ENCODE data around the gene ZCWPW2. TPM values are rescaled to one million over a fixed set of nuclear protein-coding genes. Genes with fewer than 3 reads are reported as not detected.

The ZCWPW2 gene
- total and polyA plus RNA-seq, 4 donors: 1.5 to 2.1 (median 1.8) TPM

DNA sequence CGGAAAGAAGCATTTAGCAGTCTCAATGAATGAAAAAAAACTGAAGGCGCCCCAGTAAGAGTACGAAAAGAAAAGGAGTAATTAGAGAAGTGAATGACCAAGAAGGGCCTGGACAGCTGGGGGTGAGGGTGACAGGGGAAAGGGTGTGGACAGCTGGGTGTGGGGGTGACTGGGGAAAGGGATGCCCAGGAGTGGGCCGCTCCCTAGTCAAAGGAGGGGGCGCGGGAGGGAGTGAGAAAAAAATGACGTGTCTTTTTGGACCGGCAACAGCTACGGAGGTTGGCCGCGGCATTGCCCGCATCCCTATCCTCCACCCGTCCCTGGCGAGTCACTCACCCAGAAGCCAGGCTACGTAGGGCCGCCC lies 274 bp upstream of the ZCWPW2 start:
- peak overlapping the region; percentile 97 for H3K4me3 ChIP-seq (ENCODE audit: low read depth, low read length)
- H3K9me3 ChIP-seq (ENCODE audit: control insufficient read depth, insufficient read depth, low read length): no peaks in the 10 kb centered on the region
- no peaks in the 10 kb centered on the region for H3K27me3 ChIP-seq (ENCODE audit: control insufficient read depth, insufficient read depth, low read length)
- H3K4me1 ChIP-seq (ENCODE audit: control insufficient read depth, insufficient read depth, low read length): no peaks in the 10 kb centered on the region
- no peaks in the 10 kb centered on the region for H3K36me3 ChIP-seq (ENCODE audit: control insufficient read depth, insufficient read depth, low read length)
- 0% methylated on average over 16 of the region's 16 CpGs for WGBS (ENCODE audit: insufficient coverage)
- DNase-seq (ENCODE audit: low read depth in 4 of 6, low spot score in 6 of 6): no peak
- H3K27ac ChIP-seq (ENCODE audit: low read depth, low read length): peak overlapping the region; percentile 98

DNA sequence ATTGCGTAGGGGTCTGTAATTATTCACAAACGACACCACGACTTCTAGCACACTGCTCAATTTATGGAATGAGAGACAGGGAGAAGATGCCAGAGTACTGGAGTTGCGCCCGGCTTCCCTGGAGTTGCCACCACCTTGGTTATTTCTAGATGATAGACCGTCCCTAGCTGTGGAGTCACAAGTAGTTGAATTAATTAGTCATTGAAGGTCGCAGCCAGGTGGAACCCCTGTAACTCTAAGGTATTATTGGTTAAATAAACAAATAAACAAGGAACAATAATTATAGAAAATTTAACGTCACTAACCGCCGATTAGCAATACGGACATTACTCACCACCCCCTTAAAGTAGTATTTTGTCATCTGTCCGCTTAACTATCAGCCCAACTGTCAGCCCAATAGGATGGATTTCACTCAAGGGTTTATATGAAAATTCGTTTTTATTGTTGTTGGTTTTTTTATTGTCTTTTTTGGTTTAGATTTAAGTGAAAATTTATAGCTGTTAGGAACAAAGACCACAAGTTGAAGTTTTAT lies 1.0 kb downstream of the ZCWPW2 start:
- H3K36me3 ChIP-seq (ENCODE audit: control insufficient read depth, insufficient read depth, low read length): no peaks in the 10 kb centered on the region
- no peaks in the 10 kb centered on the region for H3K9me3 ChIP-seq (ENCODE audit: control insufficient read depth, insufficient read depth, low read length)
- WGBS (ENCODE audit: insufficient coverage): 0% methylated on average over 4 of the region's 13 CpGs
- no peaks in the 10 kb centered on the region for H3K27me3 ChIP-seq (ENCODE audit: control insufficient read depth, insufficient read depth, low read length)
- peak overlapping the region; percentile 97 for H3K4me3 ChIP-seq (ENCODE audit: low read depth, low read length)
- no peak for DNase-seq (ENCODE audit: low read depth in 4 of 6, low spot score in 6 of 6)
- H3K27ac ChIP-seq (ENCODE audit: low read depth, low read length): peak overlapping the region; percentile 98
- no peaks in the 10 kb centered on the region for H3K4me1 ChIP-seq (ENCODE audit: control insufficient read depth, insufficient read depth, low read length)

DNA sequence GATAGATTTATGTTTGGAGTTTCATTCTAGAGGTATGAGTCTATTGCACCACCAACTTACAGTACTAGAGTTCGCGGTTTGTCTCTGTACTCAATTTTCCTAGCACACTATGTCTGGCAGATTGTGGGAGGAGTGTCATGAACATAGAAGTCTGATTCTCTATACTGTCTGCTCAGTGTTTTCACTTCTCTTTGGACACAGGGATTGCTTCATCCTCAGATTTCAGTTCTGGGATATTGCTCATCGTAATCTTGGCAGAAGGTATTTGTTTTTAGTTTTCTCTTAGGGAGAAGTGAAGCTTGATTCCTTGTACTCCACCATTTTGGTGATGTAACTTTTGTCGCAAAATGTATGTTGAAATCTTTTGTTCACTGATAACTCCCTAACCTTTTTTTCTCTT lies 27.9 kb downstream of the ZCWPW2 start:
- no CpG with 5 or more reads among the region's 4 CpGs for WGBS (ENCODE audit: insufficient coverage)
- no peak overlapping the region for H3K4me3 ChIP-seq (ENCODE audit: low read depth, low read length)
- H3K27me3 ChIP-seq (ENCODE audit: control insufficient read depth, insufficient read depth, low read length): no peaks in the 10 kb centered on the region
- no peaks in the 10 kb centered on the region for H3K4me1 ChIP-seq (ENCODE audit: control insufficient read depth, insufficient read depth, low read length)
- H3K36me3 ChIP-seq (ENCODE audit: control insufficient read depth, insufficient read depth, low read length): no peaks in the 10 kb centered on the region
- H3K9me3 ChIP-seq (ENCODE audit: control insufficient read depth, insufficient read depth, low read length): peaks cover 3% of the 10 kb centered on the region
- peak in 1 of 6 donors; percentile 7 for DNase-seq (ENCODE audit: low read depth in 4 of 6, low spot score in 6 of 6)
- no peak overlapping the region for H3K27ac ChIP-seq (ENCODE audit: low read depth, low read length)

DNA sequence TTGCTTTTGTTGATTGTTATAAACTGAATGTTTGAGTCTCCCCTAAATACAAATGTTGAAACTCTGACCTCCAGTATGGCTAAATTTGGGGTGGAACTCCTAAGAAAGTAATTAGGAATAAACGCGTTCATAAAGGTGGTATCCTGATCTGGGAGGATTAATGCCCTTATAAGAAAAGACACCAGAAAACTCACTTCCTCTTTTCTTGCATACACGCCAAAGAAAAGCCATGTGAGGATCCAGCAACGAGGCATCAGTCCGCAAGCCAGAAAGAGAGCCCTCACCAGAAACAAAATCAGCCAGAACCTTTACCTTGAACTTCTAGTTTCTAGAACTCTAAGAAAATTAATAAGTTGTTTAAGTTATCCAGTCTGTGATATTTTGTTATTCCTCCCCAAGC lies 37.5 kb downstream of the ZCWPW2 start:
- no CpG with 5 or more reads among the region's 5 CpGs for WGBS (ENCODE audit: insufficient coverage)
- Histone ChIP-seq H3K4me3 (ENCODE audit: low read depth, low read length) (no peak overlapping the region), H3K27ac (ENCODE audit: low read depth, low read length) (no peak overlapping the region), H3K36me3 (ENCODE audit: control insufficient read depth, insufficient read depth, low read length) (no peaks in the 10 kb centered on the region), H3K9me3 (ENCODE audit: control insufficient read depth, insufficient read depth, low read length) (peaks cover 1% of the 10 kb centered on the region), H3K27me3 (ENCODE audit: control insufficient read depth, insufficient read depth, low read length) (no peaks in the 10 kb centered on the region), H3K4me1 (ENCODE audit: control insufficient read depth, insufficient read depth, low read length) (no peaks in the 10 kb centered on the region)
- DNase-seq (ENCODE audit: low read depth in 4 of 6, low spot score in 6 of 6): no peak

DNA sequence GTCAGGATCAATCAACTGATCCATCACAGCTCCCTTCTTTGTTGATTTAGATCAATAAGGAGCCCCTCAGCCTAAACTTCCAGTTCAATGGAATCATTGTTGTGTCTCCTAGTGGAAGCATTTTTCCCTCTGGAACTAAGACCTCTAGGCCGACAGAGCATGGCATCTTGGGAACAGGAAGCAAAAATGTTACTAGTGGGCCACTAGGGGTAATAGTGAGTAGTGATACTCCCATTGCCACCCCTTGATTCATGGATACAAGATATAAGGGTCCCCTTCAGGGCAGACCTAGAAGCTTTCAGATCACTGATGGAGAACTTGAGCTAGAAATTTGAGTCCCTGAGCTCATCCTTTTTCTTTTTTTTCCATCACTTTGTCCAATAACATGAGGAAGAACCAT lies 40.5 kb downstream of the ZCWPW2 start:
- H3K4me3 ChIP-seq (ENCODE audit: low read depth, low read length): no peak overlapping the region
- H3K27ac ChIP-seq (ENCODE audit: low read depth, low read length): no peak overlapping the region
- no peaks in the 10 kb centered on the region for H3K4me1 ChIP-seq (ENCODE audit: control insufficient read depth, insufficient read depth, low read length)
- WGBS (ENCODE audit: insufficient coverage): no CpG with 5 or more reads among the region's 1 CpG
- H3K36me3 ChIP-seq (ENCODE audit: control insufficient read depth, insufficient read depth, low read length): no peaks in the 10 kb centered on the region
- DNase-seq (ENCODE audit: low read depth in 4 of 6, low spot score in 6 of 6): no peak
- no peaks in the 10 kb centered on the region for H3K27me3 ChIP-seq (ENCODE audit: control insufficient read depth, insufficient read depth, low read length)
- H3K9me3 ChIP-seq (ENCODE audit: control insufficient read depth, insufficient read depth, low read length): peaks cover 2% of the 10 kb centered on the region

DNA sequence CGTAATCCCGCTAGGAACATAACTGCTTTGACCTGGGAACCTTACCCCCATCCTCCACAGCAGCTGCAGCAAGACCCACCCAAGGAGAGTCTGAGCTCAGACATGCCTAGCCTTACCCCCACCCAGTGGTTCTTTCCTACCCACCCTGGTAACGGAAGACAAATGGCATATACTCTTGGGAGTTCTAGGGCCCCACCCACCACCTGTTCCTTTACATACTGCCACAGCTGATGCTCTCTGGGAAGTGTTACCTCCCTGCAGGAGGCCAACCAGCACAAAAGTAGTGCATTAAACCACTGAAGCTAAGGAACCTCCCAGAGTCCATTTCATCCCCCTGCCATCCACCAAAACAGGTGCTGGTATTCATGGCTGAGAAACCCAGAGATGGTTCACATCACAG lies 50.7 kb downstream of the ZCWPW2 start:
- H3K9me3 ChIP-seq (ENCODE audit: control insufficient read depth, insufficient read depth, low read length): peaks cover 12% of the 10 kb centered on the region
- no peak overlapping the region for H3K27ac ChIP-seq (ENCODE audit: low read depth, low read length)
- WGBS (ENCODE audit: insufficient coverage): 100% methylated on average over 3 of the region's 3 CpGs
- H3K4me3 ChIP-seq (ENCODE audit: low read depth, low read length): no peak overlapping the region
- H3K27me3 ChIP-seq (ENCODE audit: control insufficient read depth, insufficient read depth, low read length): no peaks in the 10 kb centered on the region
- no peaks in the 10 kb centered on the region for H3K36me3 ChIP-seq (ENCODE audit: control insufficient read depth, insufficient read depth, low read length)
- no peaks in the 10 kb centered on the region for H3K4me1 ChIP-seq (ENCODE audit: control insufficient read depth, insufficient read depth, low read length)
- DNase-seq (ENCODE audit: low read depth in 4 of 6, low spot score in 6 of 6): no peak

DNA sequence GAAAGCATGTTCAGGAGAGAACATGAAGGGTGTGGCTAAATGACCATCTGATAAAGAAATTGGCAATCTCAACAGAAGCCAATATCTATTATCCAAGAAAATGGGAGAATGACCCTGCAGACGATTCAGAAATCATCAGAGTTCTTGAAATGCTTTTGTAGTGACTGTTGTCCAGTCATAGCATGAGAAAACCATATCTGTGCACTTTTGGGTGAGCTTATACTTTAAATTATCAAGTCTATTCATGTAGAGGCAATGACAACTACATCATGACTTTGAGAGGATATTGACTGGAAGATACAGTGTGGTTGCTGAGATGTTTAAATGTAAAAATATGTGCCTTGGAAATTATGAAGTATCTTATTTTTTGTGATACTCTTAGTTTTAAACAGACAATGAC lies 57.7 kb downstream of the ZCWPW2 start:
- H3K9me3 ChIP-seq (ENCODE audit: control insufficient read depth, insufficient read depth, low read length): peaks cover 3% of the 10 kb centered on the region
- H3K4me1 ChIP-seq (ENCODE audit: control insufficient read depth, insufficient read depth, low read length): no peaks in the 10 kb centered on the region
- H3K36me3 ChIP-seq (ENCODE audit: control insufficient read depth, insufficient read depth, low read length): no peaks in the 10 kb centered on the region
- DNase-seq (ENCODE audit: low read depth in 4 of 6, low spot score in 6 of 6): no peak
- WGBS (ENCODE audit: insufficient coverage): no CpG with 5 or more reads among the region's 1 CpG
- H3K4me3 ChIP-seq (ENCODE audit: low read depth, low read length): no peak overlapping the region
- no peak overlapping the region for H3K27ac ChIP-seq (ENCODE audit: low read depth, low read length)
- no peaks in the 10 kb centered on the region for H3K27me3 ChIP-seq (ENCODE audit: control insufficient read depth, insufficient read depth, low read length)

DNA sequence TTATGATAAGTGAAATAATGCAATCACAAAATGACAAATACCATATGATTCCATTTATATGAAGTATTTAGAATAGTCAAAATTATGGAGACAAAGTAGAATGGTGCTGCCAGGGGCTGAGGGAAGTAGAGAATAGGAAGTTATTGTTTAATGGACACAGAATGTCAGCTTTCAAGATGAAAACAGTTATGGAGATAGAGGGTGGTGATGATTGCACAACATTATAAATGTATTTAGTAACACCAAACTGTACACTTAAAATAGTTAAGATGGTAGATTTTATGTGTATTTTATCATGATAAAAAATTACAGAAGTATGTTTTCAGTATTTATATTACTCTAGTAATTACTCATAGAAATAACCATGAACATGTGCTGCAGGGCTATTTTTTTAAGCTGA lies 100.9 kb downstream of the ZCWPW2 start:
- Histone ChIP-seq H3K4me3 (ENCODE audit: low read depth, low read length) (no peak overlapping the region), H3K27me3 (ENCODE audit: control insufficient read depth, insufficient read depth, low read length) (no peaks in the 10 kb centered on the region), H3K9me3 (ENCODE audit: control insufficient read depth, insufficient read depth, low read length) (no peaks in the 10 kb centered on the region), H3K4me1 (ENCODE audit: control insufficient read depth, insufficient read depth, low read length) (no peaks in the 10 kb centered on the region), H3K36me3 (ENCODE audit: control insufficient read depth, insufficient read depth, low read length) (no peaks in the 10 kb centered on the region), H3K27ac (ENCODE audit: low read depth, low read length) (no peak overlapping the region)
- DNase-seq (ENCODE audit: low read depth in 4 of 6, low spot score in 6 of 6): no peak

DNA sequence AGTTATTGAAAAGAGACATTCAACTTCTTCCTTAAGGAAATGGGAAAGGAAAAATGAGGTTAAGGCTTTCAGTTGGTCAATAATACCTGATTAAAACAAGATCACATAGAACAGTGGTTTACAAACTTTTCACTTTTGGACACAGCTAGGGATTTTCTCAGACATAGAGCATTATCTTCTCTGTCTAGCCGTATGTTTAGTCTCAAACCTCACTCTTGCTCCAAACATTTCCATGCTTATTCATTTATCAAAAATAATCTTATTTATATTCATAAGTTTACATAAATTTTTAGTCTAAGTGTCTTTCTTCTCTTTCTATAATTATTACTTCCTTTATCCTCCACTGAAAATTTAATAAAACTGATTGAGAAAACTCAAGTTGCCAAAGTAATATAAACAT lies 114.3 kb downstream of the ZCWPW2 start:
- no peak for DNase-seq (ENCODE audit: low read depth in 4 of 6, low spot score in 6 of 6)
- WGBS (ENCODE audit: insufficient coverage): no CpG with 5 or more reads among the region's 1 CpG

DNA sequence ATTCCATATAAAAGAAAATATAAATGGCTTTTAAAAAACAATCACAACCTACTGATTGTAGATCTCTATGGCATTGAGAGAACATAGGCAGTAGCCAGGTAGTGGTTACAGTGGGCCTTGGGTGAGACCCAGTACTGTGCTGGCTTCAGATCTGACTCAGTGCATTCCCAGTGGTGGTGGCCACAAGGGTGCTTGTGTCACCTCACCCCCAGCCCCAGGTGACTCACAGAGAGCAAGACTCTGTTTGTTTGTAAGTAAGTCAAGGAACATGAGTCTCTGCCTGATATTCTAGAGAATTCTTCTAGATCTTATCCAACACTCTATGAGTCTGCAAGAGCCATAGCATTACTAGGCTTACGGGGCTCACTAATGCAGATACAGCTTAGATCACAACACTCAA lies 118.9 kb downstream of the ZCWPW2 start:
- Histone ChIP-seq H3K36me3 (ENCODE audit: control insufficient read depth, insufficient read depth, low read length) (no peaks in the 10 kb centered on the region), H3K27ac (ENCODE audit: low read depth, low read length) (no peak overlapping the region), H3K27me3 (ENCODE audit: control insufficient read depth, insufficient read depth, low read length) (no peaks in the 10 kb centered on the region), H3K4me3 (ENCODE audit: low read depth, low read length) (no peak overlapping the region), H3K9me3 (ENCODE audit: control insufficient read depth, insufficient read depth, low read length) (peaks cover 6% of the 10 kb centered on the region), H3K4me1 (ENCODE audit: control insufficient read depth, insufficient read depth, low read length) (no peaks in the 10 kb centered on the region)
- 88% methylated on average over 1 of the region's 1 CpG for whole genome bisulfite sequencing (ENCODE audit: insufficient coverage)
- no peak for DNase-seq (ENCODE audit: low read depth in 4 of 6, low spot score in 6 of 6)

More for the DNA sequence above, 114.3 kb downstream of the ZCWPW2 start:
- H3K27me3 ChIP-seq (ENCODE audit: control insufficient read depth, insufficient read depth, low read length): no peaks in the 10 kb centered on the region
- H3K27ac ChIP-seq (ENCODE audit: low read depth, low read length): no peak overlapping the region
- H3K4me1 ChIP-seq (ENCODE audit: control insufficient read depth, insufficient read depth, low read length): no peaks in the 10 kb centered on the region
- H3K9me3 ChIP-seq (ENCODE audit: control insufficient read depth, insufficient read depth, low read length): no peaks in the 10 kb centered on the region
- no peaks in the 10 kb centered on the region for H3K36me3 ChIP-seq (ENCODE audit: control insufficient read depth, insufficient read depth, low read length)
- no peak overlapping the region for H3K4me3 ChIP-seq (ENCODE audit: low read depth, low read length)
